ENCODE results near the gene BCAN. TPM values are rescaled to one million over a fixed set of nuclear protein-coding genes. Genes with fewer than 3 reads are reported as not detected.

BCAN gene
- total RNA-seq, 4 donors from 2014 or later, result 0.50 to 5.0 (median 1.9) TPM; not detected in 1

GRCh38 chr1:156689035-156689952 is 47.4 kb downstream of the BCAN start:
- no peak for TF ChIP-seq EP300 (IDR thresholded peaks at IDR 0.05)
- peak in 3 of 4 experiments; percentile 93 to 95 (median 94) for TF ChIP-seq CTCF (IDR thresholded peaks at IDR 0.05)
- Histone ChIP-seq H3K36me3 (no peaks in the 10 kb centered on the region), H3K27ac (no peak overlapping the region), H3K9me3 (no peaks in the 10 kb centered on the region), H3K27me3 (peaks cover 89% of the 10 kb centered on the region), H3K4me1 (peaks cover 0 to 22% (median 9%) of the 10 kb centered on the region in 3 donors), H3K4me3 (peak overlapping the region in 1 of 2 donors; percentile 2)
- ATAC-seq, result peak; percentile 91
- 5 to 7% methylated on average over 5 to 6 of the region's 23 CpGs for WGBS, 2 donors (ENCODE audit: low coverage in 1 of 2)

- Histone ChIP-seq H3K27ac (no peak overlapping the region), H3K4me1 (peaks cover 0 to 22% (median 9%) of the 10 kb centered on the region in 3 donors), H3K9me3 (no peaks in the 10 kb centered on the region), H3K27me3 (peaks cover 82% of the 10 kb centered on the region), H3K36me3 (no peaks in the 10 kb centered on the region), H3K4me3 (no peak overlapping the region)
- WGBS, 2 donors (ENCODE audit: low coverage in 1 of 2), result 16 to 25% methylated on average over 4 to 7 of the region's 10 CpGs
- TF ChIP-seq POLR2A (IDR thresholded peaks at IDR 0.05) (no peak), POLR2AphosphoS5 (IDR thresholded peaks at IDR 0.05) (no peak), CTCF (IDR thresholded peaks at IDR 0.05) (no peak), EP300 (IDR thresholded peaks at IDR 0.05) (no peak)
- no peak for ATAC-seq
These were observed 48.2 kb downstream of the BCAN start for GRCh38 chr1:156689953-156690674.

GRCh38 chr1:156690675-156691036 is 48.7 kb downstream of the BCAN start:
- no peaks in the 10 kb centered on the region for H3K9me3 ChIP-seq
- no peak for TF ChIP-seq EP300 (IDR thresholded peaks at IDR 0.05)
- no peak for TF ChIP-seq POLR2AphosphoS5 (IDR thresholded peaks at IDR 0.05)
- TF ChIP-seq CTCF (IDR thresholded peaks at IDR 0.05), result no peak
- WGBS, 2 donors (ENCODE audit: low coverage in 1 of 2), result 81% methylated on average over 2 of the region's 8 CpGs; no CpG with 5 or more reads in 1 of the 2 donors
- ATAC-seq, result no peak
- H3K27me3 ChIP-seq, result peaks cover 79% of the 10 kb centered on the region
- H3K27ac ChIP-seq, result no peak overlapping the region
- no peak overlapping the region for H3K4me3 ChIP-seq
- peaks cover 0 to 22% (median 9%) of the 10 kb centered on the region in 3 donors for H3K4me1 ChIP-seq
- H3K36me3 ChIP-seq, result no peaks in the 10 kb centered on the region

GRCh38 chr1:156691191-156691590 is 49.3 kb downstream of the BCAN start:
- H3K9me3 ChIP-seq, result no peaks in the 10 kb centered on the region

GRCh38 chr1:156691665-156692440 is 49.9 kb downstream of the BCAN start:
- Histone ChIP-seq H3K4me3 (no peak overlapping the region), H3K27ac (no peak overlapping the region), H3K4me1 (peaks cover 0 to 22% (median 9%) of the 10 kb centered on the region in 3 donors), H3K27me3 (peaks cover 72% of the 10 kb centered on the region), H3K36me3 (no peaks in the 10 kb centered on the region), H3K9me3 (no peaks in the 10 kb centered on the region)
- 36 to 48% methylated on average over 8 of the region's 20 CpGs for WGBS, 2 donors (ENCODE audit: low coverage in 1 of 2)
- no peak for ATAC-seq
- TF ChIP-seq CTCF (IDR thresholded peaks at IDR 0.05) (no peak), POLR2AphosphoS5 (IDR thresholded peaks at IDR 0.05) (no peak), EP300 (IDR thresholded peaks at IDR 0.05) (no peak), POLR2A (IDR thresholded peaks at IDR 0.05) (no peak)

More at GRCh38 chr1:156691191-156691590, 49.3 kb downstream of the BCAN start:
- Histone ChIP-seq H3K27ac (no peak overlapping the region), H3K36me3 (no peaks in the 10 kb centered on the region), H3K4me3 (no peak overlapping the region), H3K27me3 (peaks cover 76% of the 10 kb centered on the region), H3K4me1 (peaks cover 0 to 22% (median 9%) of the 10 kb centered on the region in 3 donors)
- no peak for ATAC-seq
- WGBS, 2 donors (ENCODE audit: low coverage in 1 of 2), result 40% methylated on average over 2 of the region's 10 CpGs; no CpG with 5 or more reads in 1 of the 2 donors
- no peak for TF ChIP-seq POLR2AphosphoS5 (IDR thresholded peaks at IDR 0.05)
- no peak for TF ChIP-seq POLR2A (IDR thresholded peaks at IDR 0.05)
- no peak for TF ChIP-seq EP300 (IDR thresholded peaks at IDR 0.05)

Measured in gastroesophageal sphincter (tissue), 4 donors.